HG03565 (cell line): ENCODE data around the gene PRR14.
A peak's percentile ranks its signal among the peaks of the same experiment; 100 is the strongest.

Source experiments
- ATAC-seq: cut with Tn5 transposase; IDR thresholded peaks from one replicate; pipeline ENCODE4 v1.9.1; 2021; ENCODE audit warnings: mild to moderate bottlenecking, moderate library complexity; ENCODE audit not compliant: unreplicated experiment

The PRR14 gene

DNA sequence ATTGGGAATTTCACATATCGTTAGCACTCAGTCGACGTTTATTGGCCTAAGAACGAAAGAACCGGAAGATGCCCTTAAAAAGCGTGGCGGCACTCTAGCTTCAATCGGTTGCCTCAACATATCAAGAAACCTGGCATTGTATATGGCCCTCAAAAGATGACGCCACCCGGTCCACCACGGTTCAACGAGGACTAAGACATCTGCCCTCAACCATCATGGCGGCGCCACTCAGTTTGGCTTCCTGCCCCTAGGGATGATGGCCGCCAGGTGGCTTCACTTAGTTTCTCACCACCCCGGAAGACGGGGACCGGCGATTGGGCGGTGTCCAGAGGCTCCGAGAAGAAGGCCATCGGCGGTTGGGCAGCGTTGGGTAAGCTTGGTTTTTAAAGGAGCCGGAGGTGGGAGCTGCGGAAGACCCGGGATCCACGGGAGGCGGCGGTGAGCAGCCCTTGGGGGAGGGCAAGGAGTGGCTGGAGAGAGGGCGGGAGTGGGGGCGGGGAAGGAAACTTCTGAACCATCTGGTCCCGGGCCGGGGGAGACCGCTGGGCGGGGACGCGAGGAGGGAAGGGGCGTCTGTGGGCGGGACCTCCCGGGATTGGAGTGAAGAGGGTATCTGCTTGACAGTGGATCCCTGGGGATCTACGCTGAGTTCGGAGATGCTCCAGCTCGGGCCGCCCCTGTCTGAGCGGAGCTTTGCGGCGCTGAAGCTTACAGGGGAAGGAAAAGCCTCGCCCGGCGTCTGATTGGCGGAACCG lies at the start of gene PRR14:
Gene PRR14 (plus strand): TSS at position 592 of the 755 bp plus-strand sequence. CDS start 686 bp downstream, outside the sequence.
- ATAC-seq = peak; percentile 73

- ATAC-seq = no peak
These were observed 48.8 kb upstream of the PRR14 start for GRCh38 chr16:30601966-30602365.

DNA sequence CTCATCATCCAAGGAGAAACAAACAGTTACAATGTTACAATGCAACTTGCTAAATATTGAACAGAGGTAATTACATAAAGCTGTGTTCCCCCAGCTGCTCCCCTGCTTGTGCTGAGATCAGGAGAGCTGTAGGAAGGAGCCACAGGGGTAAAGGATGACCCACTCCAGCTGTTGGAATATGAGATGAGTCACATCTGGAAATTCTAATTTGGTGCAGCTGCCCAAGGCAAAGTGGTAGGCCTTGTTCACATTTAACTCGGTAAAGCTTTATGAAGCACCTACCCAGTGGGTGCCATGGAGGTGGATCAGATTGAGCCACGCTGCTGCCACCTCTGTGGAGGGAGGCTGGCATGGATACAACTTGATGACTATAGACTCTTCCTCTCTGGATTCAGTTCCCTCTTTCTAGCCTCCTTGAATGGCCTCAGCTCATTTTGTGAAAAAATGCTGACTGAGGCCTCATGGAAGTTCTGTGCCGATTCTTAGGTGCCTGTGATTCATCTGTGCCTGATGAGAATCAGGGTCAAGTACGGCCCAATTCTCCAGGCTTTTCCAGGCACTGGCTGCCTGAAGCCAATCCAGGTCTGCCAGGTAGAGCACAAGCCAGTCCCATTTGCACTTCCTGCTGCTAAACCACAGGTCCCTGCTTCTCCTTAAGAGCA lies 48.0 kb upstream of the PRR14 start:
- no peak for ATAC-seq

DNA sequence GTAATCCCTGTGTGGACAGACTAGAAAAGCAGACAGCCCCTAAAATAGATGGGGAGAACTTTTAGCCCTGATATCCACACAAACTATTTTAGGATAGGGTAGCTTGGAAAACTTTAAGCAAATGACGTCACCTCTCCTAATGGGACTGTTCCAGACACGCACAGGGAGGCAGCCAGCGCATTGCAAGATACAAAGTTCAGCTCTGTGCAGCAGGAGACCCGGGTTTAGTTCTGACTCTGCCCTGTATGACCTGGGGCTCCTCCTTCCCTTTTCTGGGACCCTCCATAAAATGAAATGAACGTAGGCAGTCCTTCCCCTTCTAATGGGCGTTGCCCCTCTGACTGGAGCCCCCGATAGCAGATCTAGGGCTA lies 46.8 kb upstream of the PRR14 start:
- no peak for ATAC-seq

GRCh38 chr16:30604316-30604947 lies 46.3 kb upstream of the PRR14 start:
- ATAC-seq = no peak

DNA sequence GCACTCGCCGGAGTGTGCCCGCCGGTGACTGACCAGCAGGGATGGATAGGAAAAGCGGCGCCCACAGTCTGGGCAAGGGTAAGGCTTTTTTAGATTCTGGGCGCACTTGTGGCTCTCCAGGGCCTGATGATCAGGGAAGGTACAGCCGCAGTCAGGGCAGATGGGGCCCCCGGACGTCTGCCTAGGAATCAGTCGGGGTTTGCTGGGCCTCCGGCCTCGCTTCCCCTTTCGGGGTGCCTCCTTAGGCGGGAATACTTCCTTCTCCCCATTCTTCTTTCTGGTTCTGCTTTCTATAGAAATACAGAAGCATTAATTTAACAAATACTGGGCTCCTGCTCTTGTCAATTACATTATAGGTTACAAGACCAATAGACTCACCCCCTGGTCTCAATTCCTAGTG lies 45.6 kb upstream of the PRR14 start:
- ATAC-seq = no peak

DNA sequence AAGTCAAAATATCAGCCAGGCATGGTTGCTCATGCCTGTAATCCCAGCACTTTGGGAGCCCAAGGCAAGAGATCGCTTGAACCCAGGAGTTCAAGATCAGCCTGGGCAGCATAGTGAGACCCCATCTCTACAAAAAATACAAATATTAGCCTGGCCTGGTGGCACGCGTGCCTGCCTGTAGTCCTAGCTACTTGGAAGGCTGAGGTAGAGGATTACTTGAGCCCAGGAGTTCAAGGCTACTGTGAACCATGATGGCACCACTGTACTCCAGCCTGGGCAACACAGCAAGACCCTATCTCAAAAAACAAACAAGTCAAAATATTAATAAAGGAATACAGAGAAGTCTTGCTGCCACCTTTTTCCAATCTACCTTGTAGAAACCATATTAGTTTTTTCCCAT lies 44.8 kb upstream of the PRR14 start:
- ATAC-seq = no peak

DNA sequence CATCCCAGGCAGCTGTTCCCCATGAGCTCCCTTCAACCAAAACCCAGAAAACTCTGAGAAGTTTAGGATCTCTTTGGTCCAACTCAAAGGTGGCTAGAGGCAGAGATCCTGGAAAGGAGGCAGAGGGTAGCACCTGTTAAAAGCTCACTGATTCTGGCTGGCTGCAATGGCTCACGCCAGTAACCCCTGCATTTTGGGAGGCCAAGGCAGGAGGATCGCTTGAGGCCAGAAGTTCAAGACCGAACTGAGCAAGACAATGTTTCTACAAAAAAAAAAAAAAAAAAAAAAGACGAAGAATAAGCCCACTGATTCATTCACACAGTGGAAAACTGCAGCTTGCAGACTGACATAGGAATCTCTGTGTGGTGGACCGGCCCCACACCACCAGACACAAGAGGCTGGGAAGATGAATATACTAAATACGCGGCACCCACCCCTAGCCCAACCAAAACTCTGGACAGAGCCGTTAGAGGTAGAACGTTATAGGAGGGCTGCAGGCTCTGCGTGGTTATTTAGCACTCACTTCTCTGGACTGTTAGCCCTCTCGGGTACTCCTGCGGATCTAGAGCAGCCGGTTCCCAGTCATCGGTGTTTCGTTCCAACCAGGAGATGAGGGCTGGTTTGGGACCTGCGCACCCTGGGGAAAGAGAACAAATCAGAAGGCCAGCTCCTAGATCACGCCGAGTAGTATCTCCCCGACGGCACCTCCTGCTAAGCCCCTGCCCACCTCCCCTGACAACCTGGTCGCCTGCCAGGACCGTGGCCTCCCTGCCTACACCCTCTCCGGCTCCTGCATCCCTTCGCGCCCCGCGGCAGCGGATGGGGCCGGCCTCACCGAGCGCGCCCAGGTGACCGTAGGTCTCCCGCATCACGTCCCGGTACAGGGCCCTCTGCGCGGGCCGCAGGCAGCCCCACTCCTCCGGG lies 41.5 kb upstream of the PRR14 start:
- no peak for ATAC-seq

- ATAC-seq = peak; percentile 76
These were observed 40.6 kb upstream of the PRR14 start, which contains the start of gene ZNF689 for GRCh38 chr16:30609926-30610839. TSS of gene ZNF689 (minus strand) at chr16:30610389. CDS start at chr16:30610041, 348 bp downstream.

GRCh38 chr16:30615358-30616091 lies 35.2 kb upstream of the PRR14 start:
- no peak for ATAC-seq

GRCh38 chr16:30619202-30619601 lies 31.6 kb upstream of the PRR14 start:
- no peak for ATAC-seq

GRCh38 chr16:30619638-30620037 lies 31.1 kb upstream of the PRR14 start:
- no peak for ATAC-seq

DNA sequence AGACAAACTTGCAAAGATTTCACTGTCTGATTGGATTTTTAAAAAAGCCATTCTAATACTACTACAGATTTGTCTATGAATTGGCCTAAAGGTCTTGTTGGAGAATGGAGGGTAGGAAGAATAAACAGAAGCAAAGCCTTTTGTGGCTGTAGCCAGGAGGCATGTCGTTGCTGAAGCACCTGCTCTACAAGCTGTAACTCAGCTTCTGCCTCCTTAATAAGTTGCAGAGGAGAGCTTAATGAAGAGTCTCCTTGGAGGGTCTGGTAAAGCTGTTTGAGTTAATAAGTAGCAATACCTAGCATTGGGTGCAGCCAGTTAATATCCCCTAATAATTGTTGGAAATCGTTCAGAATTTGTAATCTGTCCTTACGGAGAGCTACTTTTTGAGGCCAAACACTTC lies 30.6 kb upstream of the PRR14 start:
- no peak for ATAC-seq

DNA sequence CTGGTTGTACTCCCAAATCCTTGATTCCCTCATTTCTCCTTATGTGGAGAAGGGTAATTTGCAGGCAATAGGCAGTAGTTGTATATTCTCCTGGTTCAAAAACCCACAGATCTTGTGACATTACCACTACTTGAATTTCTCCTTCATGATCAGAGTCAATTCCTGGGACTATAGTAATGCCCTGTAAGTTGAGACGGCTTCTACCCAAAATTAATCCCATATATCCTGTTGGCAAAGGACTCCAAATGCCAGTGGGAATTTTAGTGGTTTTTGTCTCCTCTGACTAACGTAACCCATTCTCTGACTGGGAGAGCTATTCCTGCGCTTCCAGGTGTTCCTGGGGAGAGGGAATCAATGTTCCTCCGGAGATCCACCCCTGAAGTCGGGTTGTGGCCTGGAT lies 29.0 kb upstream of the PRR14 start:
- no peak for ATAC-seq

- ATAC-seq = no peak
These were observed 28.2 kb upstream of the PRR14 start for GRCh38 chr16:30622455-30623032.

GRCh38 chr16:30623536-30624283 lies 27.1 kb upstream of the PRR14 start:
- no peak for ATAC-seq

DNA sequence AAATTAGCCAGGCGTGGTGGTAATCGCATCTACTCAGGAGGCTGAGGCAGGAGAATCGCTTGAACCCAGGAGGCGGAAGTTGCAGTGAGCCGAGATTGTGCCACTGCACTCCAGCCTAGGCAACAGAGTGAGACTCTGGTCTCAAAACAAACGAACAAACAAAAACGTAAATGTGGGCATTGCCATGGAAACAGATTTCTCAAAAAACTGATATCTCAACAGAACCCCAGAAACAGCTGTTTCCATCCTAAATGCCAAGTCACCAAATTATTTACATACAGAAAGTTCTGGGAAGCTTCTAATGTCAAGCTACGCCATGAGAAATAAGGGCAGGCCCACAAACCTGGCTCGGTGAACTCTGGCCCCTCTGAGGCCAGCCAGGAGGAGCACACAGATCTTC lies 24.5 kb upstream of the PRR14 start:
- ATAC-seq = no peak
